ENCODE data around the gene CRKL. TPM values are rescaled to one million over a fixed set of nuclear protein-coding genes. Genes with fewer than 3 reads are reported as not detected.

The CRKL gene
- total RNA-seq, 1 donor from 2014 or later: 59.6 TPM

DNA sequence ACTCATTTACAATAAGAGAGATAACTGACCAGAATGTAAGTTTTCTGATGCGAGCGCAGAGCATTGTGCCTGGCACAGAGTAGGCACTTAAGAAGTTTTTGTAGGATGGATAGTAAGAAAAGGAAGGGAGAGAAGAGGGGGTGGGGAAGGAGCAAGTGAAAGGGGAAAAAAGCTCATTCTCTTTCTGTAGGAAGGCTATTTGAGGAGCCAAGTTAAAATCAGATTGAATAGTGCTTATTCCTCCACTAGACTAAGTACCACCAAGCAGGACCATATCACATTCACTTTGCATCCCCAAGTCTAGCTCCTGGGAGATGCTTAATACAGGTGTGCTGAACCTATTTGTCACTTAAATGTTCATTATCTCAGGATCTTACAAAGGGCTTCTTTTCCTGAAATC, 14.1 kb upstream of the CRKL start:
- TF ChIP-seq, protein P1, sequence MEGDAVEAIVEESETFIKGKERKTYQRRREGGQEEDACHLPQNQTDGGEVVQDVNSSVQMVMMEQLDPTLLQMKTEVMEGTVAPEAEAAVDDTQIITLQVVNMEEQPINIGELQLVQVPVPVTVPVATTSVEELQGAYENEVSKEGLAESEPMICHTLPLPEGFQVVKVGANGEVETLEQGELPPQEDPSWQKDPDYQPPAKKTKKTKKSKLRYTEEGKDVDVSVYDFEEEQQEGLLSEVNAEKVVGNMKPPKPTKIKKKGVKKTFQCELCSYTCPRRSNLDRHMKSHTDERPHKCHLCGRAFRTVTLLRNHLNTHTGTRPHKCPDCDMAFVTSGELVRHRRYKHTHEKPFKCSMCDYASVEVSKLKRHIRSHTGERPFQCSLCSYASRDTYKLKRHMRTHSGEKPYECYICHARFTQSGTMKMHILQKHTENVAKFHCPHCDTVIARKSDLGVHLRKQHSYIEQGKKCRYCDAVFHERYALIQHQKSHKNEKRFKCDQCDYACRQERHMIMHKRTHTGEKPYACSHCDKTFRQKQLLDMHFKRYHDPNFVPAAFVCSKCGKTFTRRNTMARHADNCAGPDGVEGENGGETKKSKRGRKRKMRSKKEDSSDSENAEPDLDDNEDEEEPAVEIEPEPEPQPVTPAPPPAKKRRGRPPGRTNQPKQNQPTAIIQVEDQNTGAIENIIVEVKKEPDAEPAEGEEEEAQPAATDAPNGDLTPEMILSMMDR (IDR thresholded peaks at IDR 0.05; ENCODE audit: partially characterized antibody, unreplicated experiment): no peak
- Mint-ChIP-seq H3K27me3 (ENCODE audit: unreplicated experiment) (peaks cover 2% of the 10 kb centered on the region), H3K9me3 (ENCODE audit: unreplicated experiment) (no peaks in the 10 kb centered on the region), H3K36me3 (ENCODE audit: unreplicated experiment) (no peaks in the 10 kb centered on the region), H3K4me3 (ENCODE audit: unreplicated experiment) (no peak overlapping the region), H3K27ac (ENCODE audit: unreplicated experiment) (no peak overlapping the region), H3K4me1 (ENCODE audit: low read depth, unreplicated experiment) (no peaks in the 10 kb centered on the region)
- DNase-seq: no peak

DNA sequence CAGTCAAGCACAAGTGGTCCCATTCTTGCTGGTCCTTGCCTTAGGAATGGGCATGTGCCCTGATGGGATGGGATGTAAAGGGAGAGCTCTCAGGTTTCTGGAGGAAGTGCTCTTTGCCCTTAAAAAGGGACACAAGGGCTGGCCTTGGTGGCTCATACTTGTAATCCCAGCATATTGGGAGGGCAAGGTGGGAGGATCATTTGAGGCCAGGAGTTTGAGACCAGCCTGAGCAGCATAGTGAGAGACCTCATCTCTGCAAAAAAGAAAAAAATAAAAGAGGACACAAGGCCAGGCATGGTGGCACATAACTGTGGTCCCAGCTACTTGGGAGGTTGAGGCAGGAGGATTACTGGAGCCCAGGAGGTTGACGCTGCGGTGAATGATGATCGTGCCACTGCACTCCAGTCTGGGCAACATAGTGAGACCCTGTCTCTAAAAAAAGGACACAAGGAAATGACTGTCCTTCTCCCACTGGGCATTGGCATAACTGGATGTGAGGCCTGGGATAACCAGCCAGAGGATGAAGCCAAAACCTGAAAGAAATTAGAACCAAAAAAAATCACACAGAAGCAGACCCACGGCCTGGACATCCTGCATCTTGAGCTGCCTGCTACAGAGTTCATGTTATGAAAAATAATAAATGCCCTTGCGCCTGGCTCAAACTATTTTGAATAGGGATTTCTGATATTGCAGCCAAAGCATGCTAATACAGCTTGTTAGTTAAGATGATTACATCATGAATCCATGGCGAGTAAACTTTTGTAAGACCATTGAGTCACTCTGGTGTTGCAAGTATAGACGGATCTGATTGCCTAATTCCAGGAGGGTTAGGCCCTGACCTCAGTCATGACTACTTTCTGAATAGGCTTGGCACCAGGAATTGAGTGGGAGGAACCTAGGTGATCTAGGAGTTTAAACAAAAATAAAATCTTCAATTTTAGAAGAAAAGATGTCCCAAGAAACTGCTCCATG, 12.9 kb upstream of the CRKL start:
- Mint-ChIP-seq H3K4me1 (ENCODE audit: low read depth, unreplicated experiment) (no peaks in the 10 kb centered on the region), H3K4me3 (ENCODE audit: unreplicated experiment) (no peak overlapping the region), H3K9me3 (ENCODE audit: unreplicated experiment) (no peaks in the 10 kb centered on the region), H3K27ac (ENCODE audit: unreplicated experiment) (no peak overlapping the region), H3K27me3 (ENCODE audit: unreplicated experiment) (peaks cover 2% of the 10 kb centered on the region), H3K36me3 (ENCODE audit: unreplicated experiment) (no peaks in the 10 kb centered on the region)
- TF ChIP-seq, protein P1 (IDR thresholded peaks at IDR 0.05; ENCODE audit: partially characterized antibody, unreplicated experiment): no peak
- no peak for DNase-seq

DNA sequence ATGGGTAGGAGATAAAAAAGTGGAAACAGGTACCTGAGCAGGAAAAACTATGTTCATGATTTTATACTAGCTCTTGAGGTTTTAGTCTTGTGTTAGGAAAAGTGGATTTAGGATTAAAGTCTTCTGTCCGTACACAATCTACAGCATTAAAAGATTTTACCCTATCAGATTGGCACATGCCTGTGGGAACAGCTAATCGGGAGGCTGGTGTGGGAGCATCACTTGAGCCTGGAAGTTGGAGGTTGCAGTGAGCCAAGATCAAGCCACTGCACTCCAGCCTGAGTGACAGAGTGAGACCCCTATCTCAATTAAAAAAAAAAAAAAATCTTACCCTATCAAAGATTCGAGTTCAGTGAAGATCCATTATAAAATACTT, 12.2 kb upstream of the CRKL start:
- Mint-ChIP-seq H3K4me3 (ENCODE audit: unreplicated experiment) (no peak overlapping the region), H3K4me1 (ENCODE audit: low read depth, unreplicated experiment) (no peaks in the 10 kb centered on the region), H3K27ac (ENCODE audit: unreplicated experiment) (no peak overlapping the region), H3K36me3 (ENCODE audit: unreplicated experiment) (no peaks in the 10 kb centered on the region), H3K9me3 (ENCODE audit: unreplicated experiment) (no peaks in the 10 kb centered on the region), H3K27me3 (ENCODE audit: unreplicated experiment) (peaks cover 2% of the 10 kb centered on the region)
- DNase-seq: no peak
- TF ChIP-seq, protein P1 (IDR thresholded peaks at IDR 0.05; ENCODE audit: partially characterized antibody, unreplicated experiment): no peak

DNA sequence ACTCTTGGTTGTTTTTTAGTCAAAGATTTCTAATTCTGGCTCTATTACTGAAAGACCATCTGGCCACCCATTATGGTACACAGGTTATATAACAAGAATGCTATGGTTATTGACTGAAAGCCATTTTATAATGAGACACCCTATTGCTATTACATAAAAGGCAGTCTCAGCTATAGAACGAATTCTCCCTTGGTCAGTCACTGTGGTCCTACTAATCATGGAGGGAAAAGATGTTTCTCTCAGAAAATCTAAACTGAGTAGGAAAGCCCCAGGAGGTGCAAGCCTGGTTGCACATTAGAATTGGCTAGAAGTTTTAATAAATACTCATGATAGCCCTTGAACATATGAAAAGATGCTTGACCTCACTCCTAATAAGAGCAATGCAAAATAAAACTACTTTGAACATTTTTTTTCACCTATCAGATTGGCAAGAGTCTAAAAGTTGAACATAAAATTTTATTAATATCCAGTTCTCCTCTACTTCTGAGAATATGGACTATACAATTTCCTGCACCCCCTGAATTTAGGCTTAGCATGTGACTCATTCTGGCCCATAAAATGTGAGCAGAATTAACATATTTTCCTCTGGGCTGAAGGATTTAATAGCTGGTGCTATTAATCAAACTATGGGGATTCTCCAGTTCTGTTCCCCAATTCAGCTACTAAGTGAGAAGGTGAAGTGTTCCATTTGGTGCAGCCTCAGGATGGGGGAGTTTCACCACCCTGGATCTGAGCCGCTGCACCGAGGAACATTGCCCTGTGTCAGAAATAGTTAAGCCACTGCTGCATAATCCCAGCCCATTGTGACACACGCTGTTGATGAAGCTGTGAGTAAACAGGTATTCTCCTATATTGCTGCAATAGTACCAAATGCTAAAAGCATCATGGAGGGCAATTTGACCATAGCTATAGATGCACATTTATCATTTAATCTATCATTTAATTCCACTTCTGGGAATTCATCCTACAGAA, 11.5 kb upstream of the CRKL start:
- TF ChIP-seq, protein P1 (IDR thresholded peaks at IDR 0.05; ENCODE audit: partially characterized antibody, unreplicated experiment): no peak
- no peak for DNase-seq
- H3K4me3 Mint-ChIP-seq (ENCODE audit: unreplicated experiment): no peak overlapping the region
- H3K27ac Mint-ChIP-seq (ENCODE audit: unreplicated experiment): no peak overlapping the region
- H3K4me1 Mint-ChIP-seq (ENCODE audit: low read depth, unreplicated experiment): no peaks in the 10 kb centered on the region
- H3K9me3 Mint-ChIP-seq (ENCODE audit: unreplicated experiment): no peaks in the 10 kb centered on the region
- peaks cover 2% of the 10 kb centered on the region for H3K27me3 Mint-ChIP-seq (ENCODE audit: unreplicated experiment)
- H3K36me3 Mint-ChIP-seq (ENCODE audit: unreplicated experiment): no peaks in the 10 kb centered on the region
